NCI-H2107 (cell line): Measurements from ENCODE around the gene AKR1B1.

ENCODE experiments used
- DNase-seq: peaks from one replicate; lab custom pipeline; 2025; lab: John Stamatoyannopoulos, UW

The AKR1B1 gene

GRCh38 chr7:134444198-134444960 is 14.5 kb downstream of the AKR1B1 start:
- no peak for DNase-seq

GRCh38 chr7:134443396-134444070 is 15.4 kb downstream of the AKR1B1 start:
- DNase-seq: no peak

- no peak for DNase-seq
These were observed 16.3 kb downstream of the AKR1B1 start for GRCh38 chr7:134442441-134443220.

- DNase-seq: no peak
These were observed 17.6 kb downstream of the AKR1B1 start for GRCh38 chr7:134441264-134441663.

GRCh38 chr7:134440476-134440875 is 18.4 kb downstream of the AKR1B1 start:
- no peak for DNase-seq

GRCh38 chr7:134440067-134440466 is 18.8 kb downstream of the AKR1B1 start:
- DNase-seq: no peak

GRCh38 chr7:134438946-134439345 is 20.0 kb downstream of the AKR1B1 start:
- no peak for DNase-seq

GRCh38 chr7:134435161-134435920 is 23.6 kb downstream of the AKR1B1 start:
- no peak for DNase-seq

GRCh38 chr7:134434701-134435100 is 24.2 kb downstream of the AKR1B1 start:
- DNase-seq: no peak

GRCh38 chr7:134433430-134433829 is 25.5 kb downstream of the AKR1B1 start:
- DNase-seq: no peak

GRCh38 chr7:134432296-134433152 is 26.4 kb downstream of the AKR1B1 start:
- peak; percentile 44 for DNase-seq

- no peak for DNase-seq
These were observed 27.1 kb downstream of the AKR1B1 start for GRCh38 chr7:134431815-134432214.

- DNase-seq: no peak
These were observed 29.4 kb downstream of the AKR1B1 start for GRCh38 chr7:134429481-134429880.

GRCh38 chr7:134428942-134429341 is 30.0 kb downstream of the AKR1B1 start:
- DNase-seq: no peak

- DNase-seq: no peak
These were observed 31.0 kb downstream of the AKR1B1 start for GRCh38 chr7:134427896-134428295.

- DNase-seq: no peak
These were observed 33.1 kb downstream of the AKR1B1 start for GRCh38 chr7:134425777-134426176.

- DNase-seq: no peak
These were observed 36.3 kb downstream of the AKR1B1 start for GRCh38 chr7:134422638-134423037.

GRCh38 chr7:134422008-134422407 is 36.9 kb downstream of the AKR1B1 start:
- DNase-seq: no peak

- DNase-seq: peak; percentile 3
These were observed 38.3 kb downstream of the AKR1B1 start for GRCh38 chr7:134420424-134421125.

- DNase-seq: no peak
These were observed 39.0 kb downstream of the AKR1B1 start for GRCh38 chr7:134419875-134420274.
